ENCODE results near the gene NF2.

The NF2 gene

GRCh38 chr22:29702931-29703501, 99.6 kb downstream of the NF2 start:
- TF ChIP-seq CTCF (IDR thresholded peaks at IDR 0.05; ENCODE audit: low read depth, low read length, poor library complexity, severe bottlenecking) (no peak), EZH2phosphoT487 (IDR thresholded peaks at IDR 0.05; ENCODE audit: borderline replicate concordance, low read length) (no peak)
- Histone ChIP-seq H4K20me1 (ENCODE audit: control insufficient read depth, insufficient read depth, low read depth, low read length) (0 out of 2 replicates have a peak, but pooled peaks cover 3% of the 10 kb centered on the region), H3K9me3 (ENCODE audit: control insufficient read depth, insufficient read depth, low read length) (no peaks in the 10 kb centered on the region), H3K4me3 (ENCODE audit: low read length) (peak overlapping the region; percentile 39), H3K27ac (ENCODE audit: low read depth, low read length) (no peak overlapping the region), H3K4me1 (ENCODE audit: control insufficient read depth, low read length) (peaks cover 26% of the 10 kb centered on the region), H3K36me3 (ENCODE audit: control insufficient read depth, low read length) (no peaks in the 10 kb centered on the region), H3K4me2 (ENCODE audit: low read length) (peak overlapping the region; percentile 54), H3K9me2 (replicated peaks; ENCODE audit: control insufficient read depth, low read length) (no peaks in the 10 kb centered on the region), H3K27me3 (ENCODE audit: control insufficient read depth, low read length) (no peaks in the 10 kb centered on the region; the same call in 1 of the 2 replicates), H3F3A (ENCODE audit: control insufficient read depth, insufficient read depth) (no peaks in the 10 kb centered on the region), H3K79me2 (ENCODE audit: control insufficient read depth, low read length) (no peaks in the 10 kb centered on the region)

DNA sequence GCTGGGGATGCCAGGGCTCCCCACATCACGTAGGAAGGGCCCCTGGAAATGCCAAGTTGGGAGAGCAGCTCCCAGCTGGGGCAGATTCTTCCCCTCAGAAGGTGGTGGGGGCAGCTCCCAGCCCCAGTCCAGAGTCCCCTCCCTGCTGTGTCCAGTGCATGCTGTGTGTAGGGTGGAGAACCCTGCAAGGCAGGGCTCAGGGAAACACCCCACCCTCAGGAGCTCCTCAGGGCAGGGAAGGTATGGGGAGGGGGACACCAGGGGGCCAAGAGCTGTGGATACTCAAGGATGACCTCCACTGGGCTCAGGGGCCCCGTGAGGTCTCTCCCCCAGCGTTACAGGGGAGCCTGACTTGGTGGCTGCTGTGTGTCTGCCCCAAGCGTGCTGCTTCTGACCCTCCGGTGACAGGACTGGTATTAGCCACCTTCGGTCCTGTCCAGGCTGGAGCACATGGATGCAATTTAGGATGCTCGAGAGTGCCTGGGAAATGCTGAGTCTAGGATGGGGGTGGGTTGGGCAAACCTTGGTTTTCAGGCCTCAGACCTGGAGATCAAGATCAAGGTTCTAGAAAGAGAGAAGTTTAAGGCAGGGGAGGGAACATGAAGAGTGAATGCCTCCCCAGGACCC, 100.2 kb downstream of the NF2 start:
- Histone ChIP-seq H3K4me1 (ENCODE audit: control insufficient read depth, low read length) (peaks cover 26% of the 10 kb centered on the region), H3K27ac (ENCODE audit: low read depth, low read length) (no peak overlapping the region), H3K9me3 (ENCODE audit: control insufficient read depth, insufficient read depth, low read length) (no peaks in the 10 kb centered on the region), H3K9me2 (replicated peaks; ENCODE audit: control insufficient read depth, low read length) (no peaks in the 10 kb centered on the region), H4K20me1 (ENCODE audit: control insufficient read depth, insufficient read depth, low read depth, low read length) (0 out of 2 replicates have a peak, but pooled peaks cover 3% of the 10 kb centered on the region), H3K4me3 (ENCODE audit: low read length) (peak overlapping the region; percentile 39; the same call in 1 of the 2 replicates), H3F3A (ENCODE audit: control insufficient read depth, insufficient read depth) (no peaks in the 10 kb centered on the region), H3K4me2 (ENCODE audit: low read length) (peak overlapping the region; percentile 54), H3K27me3 (ENCODE audit: control insufficient read depth, low read length) (no peaks in the 10 kb centered on the region; the same call in 1 of the 2 replicates), H3K36me3 (ENCODE audit: control insufficient read depth, low read length) (no peaks in the 10 kb centered on the region), H3K79me2 (ENCODE audit: control insufficient read depth, low read length) (no peaks in the 10 kb centered on the region)
- TF ChIP-seq EZH2phosphoT487 (IDR thresholded peaks at IDR 0.05; ENCODE audit: borderline replicate concordance, low read length): no peak
- no peak for TF ChIP-seq CTCF (IDR thresholded peaks at IDR 0.05; ENCODE audit: low read depth, low read length, poor library complexity, severe bottlenecking)

GRCh38 chr22:29704528-29705285, 101.3 kb downstream of the NF2 start:
- no peak overlapping the region for H3K4me2 ChIP-seq (ENCODE audit: low read length)
- H3K4me3 ChIP-seq (ENCODE audit: low read length): no peak overlapping the region
- no peak for TF ChIP-seq CTCF (IDR thresholded peaks at IDR 0.05; ENCODE audit: low read depth, low read length, poor library complexity, severe bottlenecking)
- TF ChIP-seq EZH2phosphoT487 (IDR thresholded peaks at IDR 0.05; ENCODE audit: borderline replicate concordance, low read length): no peak
- no peaks in the 10 kb centered on the region for H3K9me2 ChIP-seq (replicated peaks; ENCODE audit: control insufficient read depth, low read length)
- no peak overlapping the region for H3K27ac ChIP-seq (ENCODE audit: low read depth, low read length)
- H3K79me2 ChIP-seq (ENCODE audit: control insufficient read depth, low read length): no peaks in the 10 kb centered on the region
- H3K4me1 ChIP-seq (ENCODE audit: control insufficient read depth, low read length): peaks cover 26% of the 10 kb centered on the region
- no peaks in the 10 kb centered on the region for H3F3A ChIP-seq (ENCODE audit: control insufficient read depth, insufficient read depth)
- H4K20me1 ChIP-seq (ENCODE audit: control insufficient read depth, insufficient read depth, low read depth, low read length): 0 out of 2 replicates have a peak, but pooled peaks cover 3% of the 10 kb centered on the region
- no peaks in the 10 kb centered on the region for H3K9me3 ChIP-seq (ENCODE audit: control insufficient read depth, insufficient read depth, low read length)
- H3K36me3 ChIP-seq (ENCODE audit: control insufficient read depth, low read length): no peaks in the 10 kb centered on the region
- H3K27me3 ChIP-seq (ENCODE audit: control insufficient read depth, low read length): no peaks in the 10 kb centered on the region; the same call in 1 of the 2 replicates
